A673 (cell line): ENCODE results near the gene RPS6KB1. TPM values are rescaled to one million over a fixed set of nuclear protein-coding genes. Genes with fewer than 3 reads are reported as not detected.
"Not testable (repeated sequence)": the region's sequence is repeated elsewhere in the genome, so short reads cannot be mapped to it uniquely, and the experiment has no call there.

ENCODE experiments used
- BruUV-seq: library from RNA; stranded (reverse); fragments of 400-500 nt; replicated peaks from 2 replicates; lab custom pipeline; 2021; lab: Mats Ljungman, UMichigan
- CTCF ChIA-PET: fragments of 300-600 bp; sonication (Branson Sonifier 250); formaldehyde crosslinking; loops from one replicate; lab custom pipeline; 2022; ENCODE audit warnings: antibody characterized with exemption; lab: Charles Lee
- POLR2A ChIA-PET: fragments of 300-600 bp; sonication (Branson Sonifier 250); formaldehyde crosslinking; loops from one replicate; lab custom pipeline; 2022; ENCODE audit warnings: antibody characterized with exemption; ENCODE audit not compliant: low non-redundant PET; lab: Charles Lee
- DNase-seq: peaks from one replicate; pipeline ENCODE4 v3.0.0-alpha.2; 2015; ENCODE audit warnings: low spot score
- H3K27ac ChIP-seq: fragments of 200-600 bp; sonication (generic); 2 replicates; pipeline ENCODE4 v1.5.1; 2016; ENCODE audit warnings: mixed run types, low read depth, mild to moderate bottlenecking, mixed read lengths, antibody characterized with exemption, low read length; ENCODE audit not compliant: poor library complexity, severe bottlenecking
- H3K27me3 ChIP-seq: fragments of 200-600 bp; sonication (generic); replicated peaks from 2 replicates; pipeline ENCODE4 v1.6.1; 2017; ENCODE audit warnings: mixed run types, low read depth, mild to moderate bottlenecking, mixed read lengths, antibody characterized with exemption, low read length; ENCODE audit not compliant: insufficient read depth, poor library complexity
- H3K36me3 ChIP-seq: fragments of 200-600 bp; sonication (generic); 2 replicates; pipeline ENCODE4 v1.6.1; 2016; ENCODE audit warnings: mixed run types, mild to moderate bottlenecking, mixed read lengths, antibody characterized with exemption, low read length; ENCODE audit not compliant: insufficient read depth, poor library complexity, severe bottlenecking
- H3K4me1 ChIP-seq: fragments of 200-600 bp; sonication (generic); 2 replicates; pipeline ENCODE4 v1.6.1; 2017; ENCODE audit warnings: mixed run types, mild to moderate bottlenecking, mixed read lengths, antibody characterized with exemption, low read length; ENCODE audit not compliant: insufficient read depth, poor library complexity, severe bottlenecking
- H3K4me3 ChIP-seq: fragments of 200-600 bp; sonication (generic); 2 replicates; pipeline ENCODE4 v1.5.1; 2016; ENCODE audit warnings: low read depth, mixed run types, mild to moderate bottlenecking, mixed read lengths, low read length; ENCODE audit not compliant: poor library complexity, severe bottlenecking
- H3K9me3 ChIP-seq: fragments of 200-600 bp; sonication (generic); 2 replicates; pipeline ENCODE4 v1.6.1; 2016; ENCODE audit warnings: mixed run types, low read depth, mild to moderate bottlenecking, mixed read lengths, antibody characterized with exemption, low read length; ENCODE audit not compliant: poor library complexity, severe bottlenecking
- CTCF ChIP-seq: fragments of 300-800, 200-600 bp; sonication (generic); conservative IDR thresholded peaks from 2 replicates; pipeline ENCODE4 v1.5.1; 2017; ENCODE audit warnings: low read depth, mild to moderate bottlenecking, antibody characterized with exemption, low read length, moderate library complexity, mixed read lengths
- EZH2 ChIP-seq: fragments of 200-600 bp; sonication (generic); IDR thresholded peaks from 2 replicates; pipeline ENCODE4 v1.6.1; 2017; ENCODE audit warnings: borderline replicate concordance, low read depth, mild to moderate bottlenecking, mixed read lengths, antibody characterized with exemption, low read length; ENCODE audit not compliant: poor library complexity, severe bottlenecking
- intact Hi-C: fragments of 100-400 bp; cut with micrococcal nuclease; formaldehyde crosslinking; loops from one replicate; pipeline ENCODE4 v1.10.0; 2022; ENCODE audit not compliant: unreplicated experiment
- total RNA-seq: library from RNA; stranded (reverse); gene quantifications from 2 replicates; pipeline ENCODE4 v1.2.3, GENCODE V29; 2021

The RPS6KB1 gene
- total RNA-seq, 1 experiment from 2014 or later, result 56.5 TPM

GRCh38 chr17:59972778-59973177 lies 79.9 kb downstream of the RPS6KB1 start:
- Histone ChIP-seq H3K36me3 (no peaks in the 10 kb centered on the region), H3K4me1 (no peaks in the 10 kb centered on the region), H3K4me3 (no peak overlapping the region), H3K9me3 (no peaks in the 10 kb centered on the region), H3K27ac (no peak overlapping the region), H3K27me3 (no peaks in the 10 kb centered on the region)
- TF ChIP-seq CTCF, result no peak
- TF ChIP-seq EZH2, result no peak
- intact Hi-C loops, result no loop called here
- no TSS peak for BruUV-seq
- peak; percentile 39 for DNase-seq
- ChIA-PET CTCF (interaction anchor here (1.6 kb wide), 1 partner anchor 58 kb away, joined by 4 read pairs; no protein-coding TSS in a partner anchor), POLR2A (no interaction called here)

DNA sequence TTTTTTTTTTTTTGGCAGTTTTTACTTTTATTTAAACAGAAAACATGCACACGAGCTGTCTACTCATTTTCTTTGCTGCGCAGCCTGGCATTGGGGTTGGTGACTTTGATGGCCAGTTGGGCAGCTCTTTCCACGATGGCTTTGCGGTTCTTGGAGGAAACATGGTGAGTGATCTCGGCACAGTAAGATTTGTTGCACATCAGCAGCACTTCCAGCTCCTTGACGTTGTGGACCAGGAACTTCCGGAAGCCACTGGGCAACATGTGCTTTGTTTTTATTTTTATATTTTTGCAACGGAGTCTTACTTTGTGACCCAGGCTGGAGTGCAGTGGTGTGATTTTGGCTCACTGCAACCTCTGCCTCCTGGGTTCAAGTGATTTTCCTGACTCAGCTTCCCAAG lies 80.6 kb downstream of the RPS6KB1 start:
- DNase-seq, BruUV-seq, H3K4me1 ChIP-seq, H3K36me3 ChIP-seq, POLR2A ChIA-PET, H3K27me3 ChIP-seq, H3K9me3 ChIP-seq, intact Hi-C loops, H3K4me3 ChIP-seq, H3K27ac ChIP-seq: not testable (repeated sequence)
- CTCF ChIA-PET, result interaction anchor here (1.6 kb wide), 1 partner anchor 59 kb away, joined by 4 read pairs; no protein-coding TSS in a partner anchor

- H3K4me1 ChIP-seq, H3K9me3 ChIP-seq, H3K4me3 ChIP-seq, H3K27me3 ChIP-seq, H3K36me3 ChIP-seq, BruUV-seq, intact Hi-C loops, DNase-seq, H3K27ac ChIP-seq, POLR2A ChIA-PET, CTCF ChIA-PET: not testable (repeated sequence)
These were observed 82.2 kb downstream of the RPS6KB1 start for GRCh38 chr17:59975166-59975565.

- BruUV-seq, H3K4me1 ChIP-seq, H3K4me3 ChIP-seq, H3K27ac ChIP-seq, CTCF ChIA-PET, H3K36me3 ChIP-seq, DNase-seq, POLR2A ChIA-PET, H3K27me3 ChIP-seq, H3K9me3 ChIP-seq, intact Hi-C loops: not testable (repeated sequence)
These were observed 103.7 kb downstream of the RPS6KB1 start for GRCh38 chr17:59996608-59997007.

Other genes with a start within 250 kb of the RPS6KB1 start
- gene PTRH2, start 185.7 kb upstream of the RPS6KB1 start, total RNA-seq, result 46.8 and 50.3 TPM in 2 replicates
- gene VMP1, start 185.5 kb upstream of the RPS6KB1 start, total RNA-seq, result 107 and 110 TPM in 2 replicates
- gene TUBD1, start 178 bp upstream of the RPS6KB1 start, total RNA-seq, result 16.1 and 23.3 TPM in 2 replicates
- 14.0 and 16.0 TPM in 2 replicates for gene RNFT1, start 71.6 kb downstream of the RPS6KB1 start, total RNA-seq
- gene HEATR6, start 185.8 kb downstream of the RPS6KB1 start, total RNA-seq, result 28.1 and 33.3 TPM in 2 replicates